ENCODE data around the gene ACAD10.

ACAD10 gene

GRCh38 chr12:111792856-111793235, 107.0 kb downstream of the ACAD10 start:
- H3K4me3 ChIP-seq (ENCODE audit: low read length) = no peak overlapping the region
- TF ChIP-seq CTCF (conservative IDR thresholded peaks at IDR 0.05; ENCODE audit: low read depth, low read length) = no peak
- DNase-seq (ENCODE audit: low read depth) = no peak

- DNase-seq (ENCODE audit: low read depth) = no peak
- no peak for TF ChIP-seq CTCF (conservative IDR thresholded peaks at IDR 0.05; ENCODE audit: low read depth, low read length)
- H3K4me3 ChIP-seq (ENCODE audit: low read length) = no peak overlapping the region
These were observed 112.3 kb downstream of the ACAD10 start for GRCh38 chr12:111798182-111798581.

- no peak for TF ChIP-seq CTCF (conservative IDR thresholded peaks at IDR 0.05; ENCODE audit: low read depth, low read length)
- no peak overlapping the region for H3K4me3 ChIP-seq (ENCODE audit: low read length)
- no peak for DNase-seq (ENCODE audit: low read depth)
These were observed 113.9 kb downstream of the ACAD10 start for GRCh38 chr12:111799758-111800157.

GRCh38 chr12:111803038-111803626, 117.3 kb downstream of the ACAD10 start:
- TF ChIP-seq CTCF (conservative IDR thresholded peaks at IDR 0.05; ENCODE audit: low read depth, low read length) = no peak
- no peak for DNase-seq (ENCODE audit: low read depth)
- H3K4me3 ChIP-seq (ENCODE audit: low read length) = no peak overlapping the region

GRCh38 chr12:111803851-111804250, 118.0 kb downstream of the ACAD10 start:
- no peak overlapping the region for H3K4me3 ChIP-seq (ENCODE audit: low read length)
- no peak for DNase-seq (ENCODE audit: low read depth)
- no peak for TF ChIP-seq CTCF (conservative IDR thresholded peaks at IDR 0.05; ENCODE audit: low read depth, low read length)

- no peak overlapping the region for H3K4me3 ChIP-seq (ENCODE audit: low read length)
- DNase-seq (ENCODE audit: low read depth) = no peak
- no peak for TF ChIP-seq CTCF (conservative IDR thresholded peaks at IDR 0.05; ENCODE audit: low read depth, low read length)
These were observed 120.5 kb downstream of the ACAD10 start for GRCh38 chr12:111806304-111806703.

All from retinal pigment epithelial cell (primary cell).